ENCODE results near the gene CEP78.

CEP78 gene

DNA sequence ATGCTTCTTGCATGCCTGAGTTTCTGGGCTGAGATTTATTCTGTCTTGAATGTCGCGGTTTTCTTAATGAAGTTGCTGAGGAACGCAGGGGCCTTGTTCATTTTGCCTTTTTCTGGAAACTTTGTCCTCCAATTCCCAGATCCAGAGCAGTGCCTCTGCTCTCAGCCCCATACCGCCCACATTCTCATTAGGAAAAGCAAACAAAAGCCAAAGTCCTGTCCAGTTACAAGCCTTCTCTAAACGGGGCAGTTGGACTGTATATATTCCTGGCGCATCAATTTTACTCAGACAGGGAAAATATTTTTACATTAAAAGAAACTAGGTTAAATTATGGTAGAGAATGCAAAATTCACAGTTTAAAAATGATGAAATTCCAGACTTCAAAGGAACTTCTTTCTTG lies 59.9 kb downstream of the CEP78 start:
- DNase-seq (ENCODE audit: low spot score) = no peak
- TF ChIP-seq CTCF (IDR thresholded peaks at IDR 0.05; ENCODE audit: extremely low read depth, insufficient read depth, missing control alignments) = no peak
- in situ Hi-C loops (cut with MboI; ENCODE audit: low pct_unique_long_range_greater_than_20kb, low sequenced_read_pairs, unreplicated experiment) = no loop called here

GRCh38 chr9:78296201-78296892 lies 60.5 kb downstream of the CEP78 start:
- in situ Hi-C loops (cut with MboI; ENCODE audit: low pct_unique_long_range_greater_than_20kb, low sequenced_read_pairs, unreplicated experiment) = no loop called here
- peak; percentile 43 for DNase-seq (ENCODE audit: low spot score)
- no peak for TF ChIP-seq CTCF (IDR thresholded peaks at IDR 0.05; ENCODE audit: extremely low read depth, insufficient read depth, missing control alignments)

DNA sequence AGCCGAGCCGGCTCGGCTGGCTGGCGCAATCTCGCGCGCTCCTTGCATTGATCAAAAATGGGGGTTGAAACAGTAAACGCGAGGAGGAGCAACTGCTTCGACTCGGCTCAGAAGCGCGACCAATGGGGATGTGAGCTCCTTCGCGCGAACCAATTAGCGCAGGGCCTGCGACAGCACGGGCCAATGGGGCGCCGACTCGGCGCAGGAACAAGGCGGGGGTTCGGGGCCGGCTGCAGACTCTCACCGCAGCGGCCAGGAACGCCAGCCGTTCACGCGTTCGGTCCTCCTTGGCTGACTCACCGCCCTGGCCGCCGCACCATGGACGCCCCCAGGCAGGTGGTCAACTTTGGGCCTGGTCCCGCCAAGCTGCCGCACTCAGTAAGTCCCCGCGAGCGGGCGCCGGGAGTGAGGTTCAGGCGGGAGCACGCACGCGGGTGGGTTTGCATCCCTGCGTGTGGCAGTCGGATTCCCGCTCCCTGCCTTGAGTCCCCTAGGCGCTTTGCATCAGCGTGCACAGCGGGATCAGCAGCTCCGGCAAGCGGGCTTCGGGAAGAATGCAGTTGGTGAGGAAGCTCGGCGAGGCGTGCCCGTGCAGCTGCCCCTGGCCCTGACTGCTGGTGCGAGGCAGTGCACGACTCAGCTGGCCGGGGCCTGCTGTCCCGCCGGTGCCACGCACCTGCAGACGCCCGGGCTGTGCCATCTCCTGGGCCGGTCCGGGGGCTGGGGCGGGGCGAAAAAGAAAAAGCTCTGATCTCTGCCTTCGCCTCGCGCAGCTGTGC lies 61.2 kb downstream of the CEP78 start, which contains the start of gene PSAT1:
Gene PSAT1 (plus strand): TSS at position 233 of the 779 bp plus-strand sequence. CDS start 86 bp downstream, at position 319.
- in situ Hi-C loops (cut with MboI; ENCODE audit: low pct_unique_long_range_greater_than_20kb, low sequenced_read_pairs, unreplicated experiment) = no loop called here
- no peak for TF ChIP-seq CTCF (IDR thresholded peaks at IDR 0.05; ENCODE audit: extremely low read depth, insufficient read depth, missing control alignments)
- peak; percentile 97 for DNase-seq (ENCODE audit: low spot score)

- in situ Hi-C loops (cut with MboI; ENCODE audit: low pct_unique_long_range_greater_than_20kb, low sequenced_read_pairs, unreplicated experiment) = no loop called here
- TF ChIP-seq CTCF (IDR thresholded peaks at IDR 0.05; ENCODE audit: extremely low read depth, insufficient read depth, missing control alignments) = no peak
- no peak for DNase-seq (ENCODE audit: low spot score)
These were observed 61.7 kb downstream of the CEP78 start for GRCh38 chr9:78297672-78297961.

GRCh38 chr9:78298046-78298765 lies 62.3 kb downstream of the CEP78 start:
- in situ Hi-C loops (cut with MboI; ENCODE audit: low pct_unique_long_range_greater_than_20kb, low sequenced_read_pairs, unreplicated experiment) = no loop called here
- no peak for TF ChIP-seq CTCF (IDR thresholded peaks at IDR 0.05; ENCODE audit: extremely low read depth, insufficient read depth, missing control alignments)
- DNase-seq (ENCODE audit: low spot score) = peak; percentile 28

DNA sequence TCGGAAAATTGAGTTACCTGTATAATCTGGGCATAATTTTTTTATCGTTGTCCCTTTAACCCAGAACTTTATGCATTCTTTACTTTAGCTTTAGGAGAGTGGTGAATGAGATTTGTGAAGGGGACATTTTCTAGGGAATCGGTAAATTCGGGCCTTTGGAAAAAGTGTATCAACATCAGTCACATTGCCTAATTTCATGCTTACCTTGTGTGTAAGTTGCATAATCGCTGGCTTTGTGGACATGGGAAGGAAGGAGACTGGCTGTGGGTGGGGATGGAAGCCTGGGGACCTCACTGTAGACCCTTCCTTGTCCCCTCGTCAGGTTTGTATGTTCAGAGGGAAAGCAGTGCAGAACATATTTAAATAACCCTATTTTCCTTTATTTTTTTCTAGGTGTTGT lies 64.3 kb downstream of the CEP78 start:
- no peak for TF ChIP-seq CTCF (IDR thresholded peaks at IDR 0.05; ENCODE audit: extremely low read depth, insufficient read depth, missing control alignments)

More for the DNA sequence above, 64.3 kb downstream of the CEP78 start:
- DNase-seq (ENCODE audit: low spot score) = no peak
- in situ Hi-C loops (cut with MboI; ENCODE audit: low pct_unique_long_range_greater_than_20kb, low sequenced_read_pairs, unreplicated experiment) = no loop called here

Measured in GM13977 (cell line).